ENCODE results near the gene LEPR. TPM values are rescaled to one million over a fixed set of nuclear protein-coding genes. Genes with fewer than 3 reads are reported as not detected.
A peak's percentile ranks its signal among the peaks of the same experiment; 100 is the strongest.
"Not testable (repeated sequence)": the region's sequence is repeated elsewhere in the genome, so short reads cannot be mapped to it uniquely, and the experiment has no call there.

Gene LEPR
- total RNA-seq, 1 experiment from 2014 or later = 3.5 TPM

DNA sequence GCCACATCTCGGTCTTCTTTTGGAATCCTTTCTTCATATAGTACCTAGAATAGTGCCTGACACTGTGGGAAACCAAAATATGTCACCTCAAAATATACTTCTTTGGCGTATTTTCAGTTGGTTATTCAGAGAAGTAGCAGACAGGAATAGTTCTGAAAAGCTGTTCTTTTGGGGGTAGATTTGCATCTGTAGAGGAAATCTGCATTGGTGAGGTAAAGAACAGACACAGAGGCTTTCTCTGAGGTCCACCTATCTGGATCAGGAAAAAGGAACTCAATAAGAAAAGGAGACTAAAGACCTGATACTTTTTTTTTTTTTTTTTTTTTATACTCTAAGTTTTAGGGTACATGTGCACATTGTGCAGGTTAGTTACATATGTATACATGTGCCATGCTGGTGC is 23.2 kb downstream of the LEPR start:
- Mint-ChIP-seq H3K9me3 (ENCODE audit: low read depth, unreplicated experiment) (peaks cover 10% of the 10 kb centered on the region), H3K27me3 (ENCODE audit: unreplicated experiment) (no peaks in the 10 kb centered on the region), H3K27ac (ENCODE audit: unreplicated experiment) (no peak overlapping the region), H3K36me3 (ENCODE audit: insufficient read depth, unreplicated experiment) (no peaks in the 10 kb centered on the region), H3K4me3 (ENCODE audit: low read depth, unreplicated experiment) (no peak overlapping the region), H3K4me1 (ENCODE audit: low read depth, unreplicated experiment) (peaks cover 5% of the 10 kb centered on the region)
- TF ChIP-seq, protein P1, sequence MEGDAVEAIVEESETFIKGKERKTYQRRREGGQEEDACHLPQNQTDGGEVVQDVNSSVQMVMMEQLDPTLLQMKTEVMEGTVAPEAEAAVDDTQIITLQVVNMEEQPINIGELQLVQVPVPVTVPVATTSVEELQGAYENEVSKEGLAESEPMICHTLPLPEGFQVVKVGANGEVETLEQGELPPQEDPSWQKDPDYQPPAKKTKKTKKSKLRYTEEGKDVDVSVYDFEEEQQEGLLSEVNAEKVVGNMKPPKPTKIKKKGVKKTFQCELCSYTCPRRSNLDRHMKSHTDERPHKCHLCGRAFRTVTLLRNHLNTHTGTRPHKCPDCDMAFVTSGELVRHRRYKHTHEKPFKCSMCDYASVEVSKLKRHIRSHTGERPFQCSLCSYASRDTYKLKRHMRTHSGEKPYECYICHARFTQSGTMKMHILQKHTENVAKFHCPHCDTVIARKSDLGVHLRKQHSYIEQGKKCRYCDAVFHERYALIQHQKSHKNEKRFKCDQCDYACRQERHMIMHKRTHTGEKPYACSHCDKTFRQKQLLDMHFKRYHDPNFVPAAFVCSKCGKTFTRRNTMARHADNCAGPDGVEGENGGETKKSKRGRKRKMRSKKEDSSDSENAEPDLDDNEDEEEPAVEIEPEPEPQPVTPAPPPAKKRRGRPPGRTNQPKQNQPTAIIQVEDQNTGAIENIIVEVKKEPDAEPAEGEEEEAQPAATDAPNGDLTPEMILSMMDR (IDR thresholded peaks at IDR 0.05; ENCODE audit: unreplicated experiment) = no peak
- intact Hi-C loops (cut with micrococcal nuclease; ENCODE audit: unreplicated experiment) = no loop called here
- CTCF ChIA-PET = no interaction called here
- DNase-seq = no peak
- no TSS peak for BruUV-seq (replicated peaks)

DNA sequence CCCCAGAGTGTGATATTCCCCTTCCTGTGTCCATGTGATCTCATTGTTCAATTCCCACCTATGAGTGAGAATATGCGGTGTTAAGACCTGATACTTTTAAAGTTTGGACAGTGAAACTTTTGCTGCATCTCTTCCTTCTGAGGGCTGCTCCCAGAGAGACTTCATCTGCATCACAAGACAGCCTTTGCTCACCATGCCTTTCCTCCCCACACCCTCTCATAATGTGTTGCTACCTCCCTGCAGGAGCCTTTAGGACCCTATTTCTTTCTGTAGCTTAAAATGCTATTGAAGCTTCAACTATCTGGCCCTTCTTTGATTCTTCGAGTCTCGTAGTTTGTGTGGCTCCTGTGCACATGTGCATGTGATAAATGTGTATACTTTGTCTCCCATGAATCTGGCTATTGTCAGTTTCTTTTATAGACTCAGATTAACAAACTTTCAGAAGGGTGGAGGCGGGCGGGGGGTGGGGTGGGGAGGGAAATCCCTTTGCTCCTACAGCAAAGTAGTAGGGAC is 23.7 kb downstream of the LEPR start:
- H3K36me3 Mint-ChIP-seq (ENCODE audit: insufficient read depth, unreplicated experiment) = no peaks in the 10 kb centered on the region
- DNase-seq = no peak
- H3K27me3 Mint-ChIP-seq (ENCODE audit: unreplicated experiment) = no peaks in the 10 kb centered on the region
- H3K4me1 Mint-ChIP-seq (ENCODE audit: low read depth, unreplicated experiment) = peaks cover 5% of the 10 kb centered on the region
- CTCF ChIA-PET = no interaction called here
- H3K27ac Mint-ChIP-seq (ENCODE audit: unreplicated experiment) = no peak overlapping the region
- no TSS peak for BruUV-seq (replicated peaks)
- TF ChIP-seq, protein P1 (IDR thresholded peaks at IDR 0.05; ENCODE audit: unreplicated experiment) = no peak
- H3K4me3 Mint-ChIP-seq (ENCODE audit: low read depth, unreplicated experiment) = no peak overlapping the region
- intact Hi-C loops (cut with micrococcal nuclease; ENCODE audit: unreplicated experiment) = no loop called here
- peaks cover 10% of the 10 kb centered on the region for H3K9me3 Mint-ChIP-seq (ENCODE audit: low read depth, unreplicated experiment)

DNA sequence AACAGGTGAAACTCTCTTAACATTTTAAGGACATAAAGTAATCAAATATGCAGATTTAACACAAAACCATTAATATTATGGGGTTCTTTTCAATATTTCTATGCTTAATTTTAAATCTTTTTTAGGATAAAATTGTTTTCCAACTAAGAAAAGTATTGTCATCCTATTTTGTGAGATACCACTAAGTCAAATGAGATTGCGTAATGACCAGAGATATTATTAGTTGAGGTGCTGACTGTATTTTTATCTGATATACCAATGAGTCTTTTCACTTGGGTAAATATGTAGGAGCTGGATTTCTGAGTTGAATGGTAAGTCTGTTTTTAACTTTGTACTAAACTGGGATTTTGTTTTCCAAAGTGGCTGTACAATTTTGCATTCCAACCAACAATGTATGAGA is 25.4 kb downstream of the LEPR start:
- intact Hi-C loops (cut with micrococcal nuclease; ENCODE audit: unreplicated experiment) = no loop called here
- no TSS peak for BruUV-seq (replicated peaks)
- Mint-ChIP-seq H3K36me3 (ENCODE audit: insufficient read depth, unreplicated experiment) (no peaks in the 10 kb centered on the region), H3K27me3 (ENCODE audit: unreplicated experiment) (no peaks in the 10 kb centered on the region), H3K4me3 (ENCODE audit: low read depth, unreplicated experiment) (no peak overlapping the region), H3K4me1 (ENCODE audit: low read depth, unreplicated experiment) (peaks cover 5% of the 10 kb centered on the region), H3K9me3 (ENCODE audit: low read depth, unreplicated experiment) (peaks cover 5% of the 10 kb centered on the region), H3K27ac (ENCODE audit: unreplicated experiment) (no peak overlapping the region)
- no peak for DNase-seq
- CTCF ChIA-PET = no interaction called here
- TF ChIP-seq, protein P1 (IDR thresholded peaks at IDR 0.05; ENCODE audit: unreplicated experiment) = no peak

DNA sequence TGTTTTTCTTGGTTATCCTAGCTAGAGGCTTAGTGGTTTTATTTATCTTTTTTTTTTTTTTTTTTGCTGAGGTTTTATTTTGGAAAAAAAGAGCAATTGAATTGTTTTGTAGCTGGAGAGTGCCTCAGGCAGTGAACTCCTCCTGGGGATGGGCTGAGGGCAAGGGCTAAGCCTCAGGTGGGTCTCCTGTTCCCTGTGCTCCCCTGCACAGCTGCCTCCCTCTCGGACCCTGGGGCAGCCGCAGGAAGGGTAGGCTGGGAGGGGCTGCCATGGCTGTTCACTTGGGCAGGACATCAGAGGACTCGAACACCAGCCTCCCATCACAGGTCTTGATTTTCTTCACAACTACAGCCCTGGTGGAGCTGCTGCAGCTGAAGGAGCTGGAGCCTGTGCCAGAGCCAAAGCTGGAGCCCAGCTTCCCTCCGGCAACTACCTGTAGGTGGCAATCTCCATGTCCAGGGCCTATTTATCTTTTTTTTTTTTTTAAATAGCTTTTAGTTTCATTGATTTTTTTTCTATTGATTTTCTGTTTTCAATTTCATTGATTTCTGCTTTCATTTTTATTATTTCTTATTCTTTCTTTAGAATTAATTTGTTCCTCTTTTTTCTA is 28.9 kb downstream of the LEPR start:
- CTCF ChIA-PET = interaction anchor here (0.6 to 0.9 kb wide), 3 partner anchors 10 to 239 kb away, joined by 3 read pairs; no protein-coding TSS in a partner anchor
- Mint-ChIP-seq H3K27ac (ENCODE audit: unreplicated experiment) (no peak overlapping the region), H3K36me3 (ENCODE audit: insufficient read depth, unreplicated experiment) (no peaks in the 10 kb centered on the region), H3K4me3 (ENCODE audit: low read depth, unreplicated experiment) (no peak overlapping the region), H3K4me1 (ENCODE audit: low read depth, unreplicated experiment) (no peaks in the 10 kb centered on the region), H3K9me3 (ENCODE audit: low read depth, unreplicated experiment) (no peaks in the 10 kb centered on the region), H3K27me3 (ENCODE audit: unreplicated experiment) (no peaks in the 10 kb centered on the region)
- BruUV-seq (replicated peaks) = no TSS peak
- TF ChIP-seq, protein P1 (IDR thresholded peaks at IDR 0.05; ENCODE audit: unreplicated experiment) = no peak
- peak; percentile 12 for DNase-seq
- intact Hi-C loops (cut with micrococcal nuclease; ENCODE audit: unreplicated experiment) = no loop called here

DNA sequence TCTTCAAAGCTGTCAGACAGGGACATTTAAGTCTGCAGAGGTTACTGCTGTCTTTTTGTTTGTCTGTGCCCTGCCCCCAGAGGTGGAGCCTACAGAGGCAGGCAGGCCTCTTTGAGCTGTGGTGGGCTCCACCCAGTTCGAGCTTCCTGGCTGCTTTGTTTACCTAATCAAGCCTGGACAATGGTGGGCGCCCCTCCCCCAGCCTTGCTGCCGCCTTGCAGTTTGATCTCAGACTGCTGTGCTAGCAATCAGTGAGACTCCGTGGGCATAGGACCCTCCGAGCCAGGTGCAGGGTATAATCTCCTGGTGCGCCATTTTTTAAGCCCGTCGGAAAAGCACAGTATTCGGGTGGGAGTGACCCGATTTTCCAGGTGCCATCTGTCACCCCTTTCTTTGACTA is 35.2 kb downstream of the LEPR start:
- H3K4me1 Mint-ChIP-seq (ENCODE audit: low read depth, unreplicated experiment); intact Hi-C loops (cut with micrococcal nuclease; ENCODE audit: unreplicated experiment); H3K9me3 Mint-ChIP-seq (ENCODE audit: low read depth, unreplicated experiment); CTCF ChIA-PET; DNase-seq; H3K27me3 Mint-ChIP-seq (ENCODE audit: unreplicated experiment); BruUV-seq (replicated peaks); H3K4me3 Mint-ChIP-seq (ENCODE audit: low read depth, unreplicated experiment); H3K27ac Mint-ChIP-seq (ENCODE audit: unreplicated experiment); H3K36me3 Mint-ChIP-seq (ENCODE audit: insufficient read depth, unreplicated experiment): not testable (repeated sequence)
